ENCODE data around the gene DNER. TPM values are rescaled to one million over a fixed set of nuclear protein-coding genes. Genes with fewer than 3 reads are reported as not detected.

DNER gene
- total and polyA plus RNA-seq, 2 donors (not counting 1 experiment from before 2014, with no cell fraction given): not detected

DNA sequence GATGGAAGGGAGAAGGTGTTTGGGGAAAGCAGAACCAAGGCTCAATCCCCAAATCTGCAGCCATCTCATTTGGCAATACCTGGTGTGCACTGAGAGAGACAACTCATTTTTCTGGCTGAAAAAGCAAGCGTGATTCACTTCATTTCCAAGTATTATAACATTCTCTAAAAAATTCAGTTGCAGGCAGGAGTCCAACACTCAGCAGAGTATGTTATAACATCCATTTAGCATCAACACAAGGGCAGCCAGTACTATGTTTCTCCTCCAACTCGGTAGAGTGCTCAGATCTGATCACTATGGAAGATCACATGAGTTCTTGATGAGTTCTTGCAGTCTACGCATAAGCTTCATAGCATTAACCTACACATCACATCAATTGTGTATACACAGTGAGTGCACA lies 343.8 kb downstream of the DNER start:
- H3K4me2 ChIP-seq (replicated peaks; ENCODE audit: low read depth, low read length, poor library complexity, severe bottlenecking): no peak overlapping the region
- no peaks in the 10 kb centered on the region for H3K27me3 Mint-ChIP-seq
- H3K27me3 ChIP-seq (replicated peaks in 1 of 4; ENCODE audit: control extremely low read depth in 1 of 4, control insufficient read depth in 3 of 4, insufficient read depth in 4 of 4, low read length in 3 of 4): no peaks in the 10 kb centered on the region
- 100% methylated on average over 3 of the region's 3 CpGs for WGBS (ENCODE audit: insufficient coverage)
- no peaks in the 10 kb centered on the region for H4K20me1 ChIP-seq (ENCODE audit: control insufficient read depth, insufficient read depth, low read length, poor library complexity, severe bottlenecking)
- intact Hi-C loops (cut with micrococcal nuclease): no loop called here
- DNase-seq (no peak), ATAC-seq (ENCODE audit: low read depth) (no peak)
- no peak overlapping the region for H3K27ac ChIP-seq (ENCODE audit: low read length in 2 of 2)
- TF ChIP-seq, protein P1, sequence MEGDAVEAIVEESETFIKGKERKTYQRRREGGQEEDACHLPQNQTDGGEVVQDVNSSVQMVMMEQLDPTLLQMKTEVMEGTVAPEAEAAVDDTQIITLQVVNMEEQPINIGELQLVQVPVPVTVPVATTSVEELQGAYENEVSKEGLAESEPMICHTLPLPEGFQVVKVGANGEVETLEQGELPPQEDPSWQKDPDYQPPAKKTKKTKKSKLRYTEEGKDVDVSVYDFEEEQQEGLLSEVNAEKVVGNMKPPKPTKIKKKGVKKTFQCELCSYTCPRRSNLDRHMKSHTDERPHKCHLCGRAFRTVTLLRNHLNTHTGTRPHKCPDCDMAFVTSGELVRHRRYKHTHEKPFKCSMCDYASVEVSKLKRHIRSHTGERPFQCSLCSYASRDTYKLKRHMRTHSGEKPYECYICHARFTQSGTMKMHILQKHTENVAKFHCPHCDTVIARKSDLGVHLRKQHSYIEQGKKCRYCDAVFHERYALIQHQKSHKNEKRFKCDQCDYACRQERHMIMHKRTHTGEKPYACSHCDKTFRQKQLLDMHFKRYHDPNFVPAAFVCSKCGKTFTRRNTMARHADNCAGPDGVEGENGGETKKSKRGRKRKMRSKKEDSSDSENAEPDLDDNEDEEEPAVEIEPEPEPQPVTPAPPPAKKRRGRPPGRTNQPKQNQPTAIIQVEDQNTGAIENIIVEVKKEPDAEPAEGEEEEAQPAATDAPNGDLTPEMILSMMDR (IDR thresholded peaks at IDR 0.05): no peak
- no peak for TF ChIP-seq EZH2 (IDR thresholded peaks at IDR 0.05; ENCODE audit: borderline replicate concordance, insufficient read depth, low read depth, low read length, poor library complexity, severe bottlenecking)
- H3K4me3 ChIP-seq (ENCODE audit: control extremely low read depth in 1 of 5, extremely low read depth in 1 of 5, insufficient read depth in 1 of 5, low read depth in 2 of 5, low read length in 4 of 5): no peak overlapping the region
- H3K4me1 ChIP-seq (ENCODE audit: control insufficient read depth in 2 of 2, insufficient read depth in 2 of 2, low read length in 2 of 2): no peaks in the 10 kb centered on the region
- H2AFZ ChIP-seq (ENCODE audit: insufficient read depth, low read depth, low read length, poor library complexity, severe bottlenecking): no peak overlapping the region
- H3K27ac Mint-ChIP-seq: no peak overlapping the region
- POLR2A ChIA-PET: no interaction called here
- no peak overlapping the region for H3K4me3 Mint-ChIP-seq
- H3K9me3 ChIP-seq (ENCODE audit: control extremely low read depth in 1 of 3, control insufficient read depth in 2 of 3, insufficient read depth in 1 of 3, low read length in 2 of 3): peaks cover 0 to 8% (median 1%) of the 10 kb centered on the region in 3 donors
- H3K36me3 ChIP-seq (replicated peaks in 1 of 2; ENCODE audit: control extremely low read depth in 1 of 2, control insufficient read depth in 1 of 2, extremely low read depth in 1 of 2, insufficient read depth in 2 of 2, low read length in 1 of 2): no peaks in the 10 kb centered on the region
- no peaks in the 10 kb centered on the region for H3K9me3 Mint-ChIP-seq (ENCODE audit: insufficient read depth)
- no peak overlapping the region for H3K9ac ChIP-seq (ENCODE audit: low read length)
- no peaks in the 10 kb centered on the region for H3K79me2 ChIP-seq (ENCODE audit: control insufficient read depth, insufficient read depth, low read length)
- CTCF ChIA-PET: no interaction called here
- H3K4me1 Mint-ChIP-seq: no peaks in the 10 kb centered on the region

DNA sequence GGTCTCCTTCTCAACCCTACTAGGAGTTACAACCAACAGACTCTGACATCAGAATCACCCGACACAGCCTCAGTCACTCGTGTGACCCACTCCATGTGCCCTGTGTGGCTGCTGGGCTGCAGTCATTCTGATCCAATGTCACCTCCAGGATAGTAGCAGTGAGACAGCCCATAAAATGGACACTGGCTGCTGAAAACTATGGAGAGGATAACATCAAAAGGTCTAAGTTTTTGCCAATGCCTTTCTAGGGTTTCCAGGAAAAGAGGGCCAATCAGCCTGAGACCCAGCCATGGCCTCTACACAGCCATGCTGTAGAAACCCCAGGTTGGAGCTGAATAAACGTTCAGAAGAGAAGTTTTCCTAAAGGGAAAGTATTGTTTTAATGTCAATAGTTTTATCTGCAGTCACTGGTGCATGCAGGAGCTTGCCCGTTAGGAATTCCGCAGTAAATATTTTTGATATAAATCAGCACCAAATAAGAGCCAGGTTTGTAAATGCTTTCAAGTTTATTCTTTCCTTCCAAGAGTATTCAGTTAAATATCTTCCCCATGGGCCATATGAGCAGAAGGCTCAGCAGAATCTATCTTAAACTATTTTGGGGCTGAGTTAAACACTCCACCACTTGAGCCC lies 351.1 kb downstream of the DNER start:
- POLR2A ChIA-PET: no interaction called here
- no peak overlapping the region for H3K27ac Mint-ChIP-seq
- TF ChIP-seq EZH2 (IDR thresholded peaks at IDR 0.05; ENCODE audit: borderline replicate concordance, insufficient read depth, low read depth, low read length, poor library complexity, severe bottlenecking): no peak
- TF ChIP-seq, protein P1 (IDR thresholded peaks at IDR 0.05): no peak
- Histone ChIP-seq H3K4me3 (ENCODE audit: control extremely low read depth in 1 of 5, extremely low read depth in 1 of 5, insufficient read depth in 1 of 5, low read depth in 2 of 5, low read length in 4 of 5) (no peak overlapping the region), H3K9me3 (ENCODE audit: control extremely low read depth in 1 of 3, control insufficient read depth in 2 of 3, insufficient read depth in 1 of 3, low read length in 2 of 3) (peaks cover 0 to 8% (median 1%) of the 10 kb centered on the region in 3 donors), H3K36me3 (replicated peaks in 1 of 2; ENCODE audit: control extremely low read depth in 1 of 2, control insufficient read depth in 1 of 2, extremely low read depth in 1 of 2, insufficient read depth in 2 of 2, low read length in 1 of 2) (no peaks in the 10 kb centered on the region), H3K9ac (ENCODE audit: low read length) (no peak overlapping the region), H2AFZ (ENCODE audit: insufficient read depth, low read depth, low read length, poor library complexity, severe bottlenecking) (no peak overlapping the region), H3K4me1 (ENCODE audit: control insufficient read depth in 2 of 2, insufficient read depth in 2 of 2, low read length in 2 of 2) (no peaks in the 10 kb centered on the region), H3K27me3 (replicated peaks in 1 of 4; ENCODE audit: control extremely low read depth in 1 of 4, control insufficient read depth in 3 of 4, insufficient read depth in 4 of 4, low read length in 3 of 4) (no peaks in the 10 kb centered on the region), H4K20me1 (ENCODE audit: control insufficient read depth, insufficient read depth, low read length, poor library complexity, severe bottlenecking) (no peaks in the 10 kb centered on the region), H3K79me2 (ENCODE audit: control insufficient read depth, insufficient read depth, low read length) (no peaks in the 10 kb centered on the region), H3K4me2 (replicated peaks; ENCODE audit: low read depth, low read length, poor library complexity, severe bottlenecking) (no peak overlapping the region), H3K27ac (ENCODE audit: low read length in 2 of 2) (no peak overlapping the region)
- ATAC-seq (ENCODE audit: low read depth) (no peak), DNase-seq (no peak)
- CTCF ChIA-PET: no interaction called here
- intact Hi-C loops (cut with micrococcal nuclease): no loop called here
- no peaks in the 10 kb centered on the region for H3K27me3 Mint-ChIP-seq
- no peaks in the 10 kb centered on the region for H3K9me3 Mint-ChIP-seq (ENCODE audit: insufficient read depth)
- no peaks in the 10 kb centered on the region for H3K4me1 Mint-ChIP-seq
- H3K4me3 Mint-ChIP-seq: no peak overlapping the region
- no CpG with 5 or more reads among the region's 5 CpGs for WGBS (ENCODE audit: insufficient coverage)
